Trophoblast cell (in vitro differentiated cells and primary cell): Measurements from ENCODE around the gene CADM2.
"Not testable (repeated sequence)": the region's sequence is repeated elsewhere in the genome, so short reads cannot be mapped to it uniquely, and the experiment has no call there.

Experiments used
- DNase-seq, 2 donors: peaks; one replicate each; pipeline ENCODE4 v3.0.0-alpha.2; 2016
- H2AFZ ChIP-seq: 2 replicates; pipeline ENCODE4 v1.6.1; 2013; ENCODE audit warnings: low read length, moderate library complexity, mild to moderate bottlenecking; ENCODE audit not compliant: insufficient read depth, poor library complexity
- H2AK5ac ChIP-seq: 2 replicates; pipeline ENCODE4 v1.6.1; 2013; ENCODE audit warnings: mild to moderate bottlenecking, low read length
- H2BK120ac ChIP-seq: 2 replicates; pipeline ENCODE4 v1.6.1; 2013; ENCODE audit warnings: low read length, mild to moderate bottlenecking, moderate library complexity; ENCODE audit not compliant: insufficient read depth, poor library complexity
- H2BK12ac ChIP-seq: 2 replicates; pipeline ENCODE4 v1.6.1; 2013; ENCODE audit warnings: mild to moderate bottlenecking, low read length, moderate library complexity
- H2BK5ac ChIP-seq: 2 replicates; pipeline ENCODE4 v1.6.1; 2013; ENCODE audit warnings: low read length, low read depth, moderate library complexity, mild to moderate bottlenecking; ENCODE audit not compliant: poor library complexity
- H3K14ac ChIP-seq: 2 replicates; pipeline ENCODE4 v1.6.1; 2013; ENCODE audit warnings: mild to moderate bottlenecking, low read length
- H3K18ac ChIP-seq: 2 replicates; pipeline ENCODE4 v1.6.1; 2013; ENCODE audit warnings: mild to moderate bottlenecking, low read length
- H3K23ac ChIP-seq: 2 replicates; pipeline ENCODE4 v1.6.1; 2013; ENCODE audit warnings: low read length
- H3K27ac ChIP-seq: 2 replicates; pipeline ENCODE4 v1.5.1; 2013; ENCODE audit warnings: low read depth, mild to moderate bottlenecking, inconsistent platforms, low read length, moderate library complexity
- H3K27me3 ChIP-seq: 2 replicates; pipeline ENCODE4 v1.6.1; 2013; ENCODE audit warnings: inconsistent platforms, mild to moderate bottlenecking, low read length, moderate library complexity; ENCODE audit not compliant: insufficient read depth
- H3K36me3 ChIP-seq, 2 experiments: 1 replicate in 1 of 2; 2 replicates in 1 of 2; pipeline ENCODE4 v1.6.1; 2013; ENCODE audit warnings: low read length in 2 of 2, mild to moderate bottlenecking in 2 of 2, moderate library complexity in 1 of 2; ENCODE audit not compliant: insufficient read depth in 2 of 2, control insufficient read depth in 1 of 2
- H3K4ac ChIP-seq: 2 replicates; pipeline ENCODE4 v1.6.1; 2013; ENCODE audit warnings: low read depth, mild to moderate bottlenecking, low read length, moderate library complexity
- H3K4me1 ChIP-seq, 2 experiments: 1 replicate in 1 of 2; 2 replicates in 1 of 2; pipeline ENCODE4 v1.6.1; 2013; ENCODE audit warnings: low read length in 2 of 2, mild to moderate bottlenecking in 2 of 2, moderate library complexity in 1 of 2; ENCODE audit not compliant: insufficient read depth in 2 of 2, control insufficient read depth in 1 of 2
- H3K4me2 ChIP-seq: 2 replicates; pipeline ENCODE4 v1.6.1; 2013; ENCODE audit warnings: inconsistent platforms, mild to moderate bottlenecking, low read length, moderate library complexity
- H3K4me3 ChIP-seq: 2 replicates; pipeline ENCODE4 v1.5.1; 2013; ENCODE audit warnings: mild to moderate bottlenecking, low read depth, low read length, inconsistent platforms
- H3K79me1 ChIP-seq: one replicate; pipeline ENCODE4 v1.6.1; 2013; ENCODE audit warnings: low read length
- H3K79me2 ChIP-seq: 2 replicates; pipeline ENCODE4 v1.6.1; 2013; ENCODE audit warnings: low read length, mild to moderate bottlenecking; ENCODE audit not compliant: control insufficient read depth, insufficient read depth, poor library complexity
- H3K9ac ChIP-seq: 2 replicates; pipeline ENCODE4 v1.6.1; 2013; ENCODE audit warnings: mild to moderate bottlenecking, low read length
- H3K9me3 ChIP-seq: 2 replicates; pipeline ENCODE4 v1.6.1; 2013; ENCODE audit warnings: low read depth, mild to moderate bottlenecking, control low read depth, inconsistent platforms, low read length; ENCODE audit not compliant: insufficient read depth
- H4K12ac ChIP-seq: 2 replicates; pipeline ENCODE4 v1.6.1; 2013; ENCODE audit warnings: low read depth, mild to moderate bottlenecking, low read length, moderate library complexity
- H4K8ac ChIP-seq: 2 replicates; pipeline ENCODE4 v1.6.1; 2013; ENCODE audit warnings: low read depth, mild to moderate bottlenecking, low read length, moderate library complexity
- H4K91ac ChIP-seq: one replicate; pipeline ENCODE4 v1.6.1; 2013; ENCODE audit warnings: low read depth, mild to moderate bottlenecking, low read length, moderate library complexity
- WGBS: extraction: QIAGEN DNeasy Blood & Tissue Kit; methylation state at CpG from one replicate; pipeline ENCODE4 v1.1.7; 2013; ENCODE audit warnings: missing lambda C conversion rate; ENCODE audit not compliant: insufficient read length, insufficient coverage; ENCODE audit errors: extremely low coverage; 5-methylcytosine and 5-hydroxymethylcytosine counted together

Gene CADM2

GRCh38 chr3:85153279-85153678 is 194.5 kb downstream of the CADM2 start:
- H3K79me1 ChIP-seq, H3K4me1 ChIP-seq, H2AK5ac ChIP-seq, H4K8ac ChIP-seq, H3K79me2 ChIP-seq, DNase-seq, H3K4me2 ChIP-seq, H3K14ac ChIP-seq, H3K27me3 ChIP-seq, H4K91ac ChIP-seq, H3K18ac ChIP-seq, H3K27ac ChIP-seq, H4K12ac ChIP-seq, H2BK120ac ChIP-seq, H2BK12ac ChIP-seq, H3K4me3 ChIP-seq, H3K23ac ChIP-seq, H2AFZ ChIP-seq, H3K36me3 ChIP-seq, H2BK5ac ChIP-seq, H3K4ac ChIP-seq, H3K9ac ChIP-seq, H3K9me3 ChIP-seq: not testable (repeated sequence)
- no CpG with 5 or more reads among the region's 7 CpGs for WGBS

GRCh38 chr3:85159376-85159775 is 200.6 kb downstream of the CADM2 start:
- H2BK120ac ChIP-seq: no peak overlapping the region

DNA sequence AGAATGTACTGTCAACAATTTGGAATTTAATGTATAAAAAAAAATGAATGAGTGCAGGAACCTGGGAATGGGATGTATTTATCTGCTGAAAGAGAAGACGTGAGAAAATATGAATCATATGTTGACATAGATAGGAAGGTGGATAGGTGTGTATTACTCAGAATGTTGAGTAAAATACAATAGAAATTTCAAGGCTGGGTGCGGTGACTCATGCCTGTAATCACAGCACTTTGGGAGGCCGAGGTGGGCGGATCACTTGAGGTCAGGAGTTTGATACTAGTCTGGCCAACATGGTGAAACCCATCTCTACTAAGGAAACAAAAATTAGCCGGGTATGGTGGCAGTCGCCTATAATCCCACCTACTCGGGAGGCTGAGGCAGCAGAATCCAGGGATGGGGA is 202.8 kb downstream of the CADM2 start:
- no peak overlapping the region for H3K14ac ChIP-seq
- H3K4ac ChIP-seq: no peak overlapping the region
- H4K8ac ChIP-seq: no peak overlapping the region
- H3K79me1 ChIP-seq: no peaks in the 10 kb centered on the region
- no peak overlapping the region for H3K4me2 ChIP-seq
- no peak overlapping the region for H2BK12ac ChIP-seq
- no peak overlapping the region for H2BK5ac ChIP-seq
- no peak overlapping the region for H3K18ac ChIP-seq
- H2AK5ac ChIP-seq: no peak overlapping the region
- no peak overlapping the region for H3K4me3 ChIP-seq
- no peak overlapping the region for H3K9ac ChIP-seq
- H3K27ac ChIP-seq: no peak overlapping the region
- no peak overlapping the region for H2BK120ac ChIP-seq
- H3K9me3 ChIP-seq: no peaks in the 10 kb centered on the region
- peak; percentile 70 to 76 for DNase-seq
- no CpG with 5 or more reads among the region's 7 CpGs for WGBS
- H3K4me1 ChIP-seq: no peaks in the 10 kb centered on the region
- H3K23ac ChIP-seq: no peak overlapping the region
- no peak overlapping the region for H2AFZ ChIP-seq
- H3K27me3 ChIP-seq: no peaks in the 10 kb centered on the region
- no peak overlapping the region for H4K91ac ChIP-seq
- no peaks in the 10 kb centered on the region for H3K79me2 ChIP-seq
- H3K36me3 ChIP-seq: no peaks in the 10 kb centered on the region
- no peak overlapping the region for H4K12ac ChIP-seq

More at GRCh38 chr3:85159376-85159775, 200.6 kb downstream of the CADM2 start:
- no peak overlapping the region for H3K4ac ChIP-seq
- no peak for DNase-seq
- H3K4me3 ChIP-seq: no peak overlapping the region
- H3K18ac ChIP-seq: no peak overlapping the region
- H2BK12ac ChIP-seq: no peak overlapping the region
- H3K27me3 ChIP-seq: no peaks in the 10 kb centered on the region
- H3K9ac ChIP-seq: no peak overlapping the region
- H2BK5ac ChIP-seq: no peak overlapping the region
- H3K23ac ChIP-seq: no peak overlapping the region
- H3K36me3 ChIP-seq: no peaks in the 10 kb centered on the region
- no peak overlapping the region for H4K8ac ChIP-seq
- H3K27ac ChIP-seq: no peak overlapping the region
- H3K4me1 ChIP-seq: no peaks in the 10 kb centered on the region
- H3K79me2 ChIP-seq: no peaks in the 10 kb centered on the region
- H4K91ac ChIP-seq: no peak overlapping the region
- no peak overlapping the region for H3K14ac ChIP-seq
- whole genome bisulfite sequencing: no CpG with 5 or more reads among the region's 5 CpGs
- no peaks in the 10 kb centered on the region for H3K9me3 ChIP-seq
- H2AK5ac ChIP-seq: no peak overlapping the region
- H4K12ac ChIP-seq: no peak overlapping the region
- no peak overlapping the region for H2AFZ ChIP-seq
- no peaks in the 10 kb centered on the region for H3K79me1 ChIP-seq
- no peak overlapping the region for H3K4me2 ChIP-seq

DNA sequence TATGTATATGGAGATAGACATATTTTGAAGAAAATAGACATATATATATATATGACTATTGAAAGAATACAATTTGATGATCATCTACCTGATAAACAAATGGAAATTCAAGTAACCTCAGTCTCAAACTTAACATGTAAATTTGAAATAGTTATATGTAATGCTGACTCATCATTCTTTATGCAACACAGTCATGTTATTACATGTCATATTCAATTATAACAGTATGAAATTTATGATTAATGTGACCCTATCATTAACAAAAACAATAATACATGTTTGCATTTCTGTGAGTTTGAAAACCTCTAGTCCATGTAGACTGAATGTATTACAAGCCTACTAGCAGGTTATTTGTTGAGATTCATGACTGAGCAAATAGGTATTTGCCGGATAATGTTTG is 204.1 kb downstream of the CADM2 start:
- no peak overlapping the region for H2AFZ ChIP-seq
- no peak overlapping the region for H3K4ac ChIP-seq
- H3K18ac ChIP-seq: no peak overlapping the region
- H3K79me1 ChIP-seq: no peaks in the 10 kb centered on the region
- no peak overlapping the region for H3K4me3 ChIP-seq
- no peaks in the 10 kb centered on the region for H3K36me3 ChIP-seq
- H3K27ac ChIP-seq: no peak overlapping the region
- no peaks in the 10 kb centered on the region for H3K27me3 ChIP-seq
- H4K91ac ChIP-seq: no peak overlapping the region
- WGBS: no CpG with 5 or more reads among the region's 1 CpG
- no peak overlapping the region for H2BK5ac ChIP-seq
- H2BK12ac ChIP-seq: no peak overlapping the region
- no peak overlapping the region for H3K23ac ChIP-seq
- no peak overlapping the region for H4K12ac ChIP-seq
- H3K9ac ChIP-seq: no peak overlapping the region
- no peak for DNase-seq
- H3K14ac ChIP-seq: no peak overlapping the region
- H4K8ac ChIP-seq: no peak overlapping the region
- no peaks in the 10 kb centered on the region for H3K9me3 ChIP-seq
- no peak overlapping the region for H3K4me2 ChIP-seq
- H2AK5ac ChIP-seq: no peak overlapping the region
- no peak overlapping the region for H2BK120ac ChIP-seq
- no peaks in the 10 kb centered on the region for H3K79me2 ChIP-seq
- no peaks in the 10 kb centered on the region for H3K4me1 ChIP-seq
